OCI-M2 (cell line): ENCODE results near the gene AMPD2.

Experiments used
- DNase-seq: peaks from one replicate; lab custom pipeline; 2025; ENCODE audit not compliant: unreplicated experiment; lab: John Stamatoyannopoulos, UW

The AMPD2 gene

GRCh38 chr1:109630081-109630897, 10.7 kb downstream of the AMPD2 start:
- no peak for DNase-seq

- DNase-seq, result no peak
Measured at GRCh38 chr1:109630898-109631512, 11.4 kb downstream of the AMPD2 start.

GRCh38 chr1:109631513-109632505, 12.2 kb downstream of the AMPD2 start:
- no peak for DNase-seq

GRCh38 chr1:109632671-109633346, 13.2 kb downstream of the AMPD2 start:
- DNase-seq, result no peak

- no peak for DNase-seq
Measured at GRCh38 chr1:109634292-109634691, 14.7 kb downstream of the AMPD2 start.

- no peak for DNase-seq
Measured at GRCh38 chr1:109634771-109635750, 15.4 kb downstream of the AMPD2 start.

- DNase-seq, result no peak
Measured at GRCh38 chr1:109635862-109636200, 16.2 kb downstream of the AMPD2 start.

GRCh38 chr1:109636201-109636952, 16.7 kb downstream of the AMPD2 start:
- no peak for DNase-seq

- DNase-seq, result no peak
Measured at GRCh38 chr1:109637446-109637845, 17.8 kb downstream of the AMPD2 start.

- no peak for DNase-seq
Measured at GRCh38 chr1:109639063-109639840, 19.6 kb downstream of the AMPD2 start.

- no peak for DNase-seq
Measured at GRCh38 chr1:109639841-109640184, 20.2 kb downstream of the AMPD2 start.

- DNase-seq, result no peak
Measured at GRCh38 chr1:109640285-109640865, 20.7 kb downstream of the AMPD2 start.

GRCh38 chr1:109641078-109641740, 21.6 kb downstream of the AMPD2 start:
- no peak for DNase-seq

- DNase-seq, result no peak
Measured at GRCh38 chr1:109641861-109642260, 22.2 kb downstream of the AMPD2 start.

GRCh38 chr1:109642626-109643025, 23.0 kb downstream of the AMPD2 start:
- DNase-seq, result no peak

- DNase-seq, result peak; percentile 20
Measured at GRCh38 chr1:109643385-109644230, 24.0 kb downstream of the AMPD2 start.

- no peak for DNase-seq
Measured at GRCh38 chr1:109644670-109645069, 25.0 kb downstream of the AMPD2 start.
